Femur (tissue), 1 donor: Measurements from ENCODE around the gene MGAT5.

ENCODE experiments used
- DNase-seq: peaks from one replicate; pipeline ENCODE4 v3.0.0-alpha.2; 2017

Gene MGAT5

GRCh38 chr2:134341476-134341875 is 87.6 kb downstream of the MGAT5 start:
- DNase-seq, result no peak

- no peak for DNase-seq
These were observed 91.3 kb downstream of the MGAT5 start for GRCh38 chr2:134344954-134345697.

- no peak for DNase-seq
These were observed 92.3 kb downstream of the MGAT5 start for GRCh38 chr2:134346141-134346540.

- no peak for DNase-seq
These were observed 93.9 kb downstream of the MGAT5 start for GRCh38 chr2:134347756-134348155.

GRCh38 chr2:134348239-134348638 is 94.4 kb downstream of the MGAT5 start:
- DNase-seq, result no peak

- DNase-seq, result no peak
These were observed 94.9 kb downstream of the MGAT5 start for GRCh38 chr2:134348760-134349159.

- DNase-seq, result no peak
These were observed 97.1 kb downstream of the MGAT5 start for GRCh38 chr2:134351016-134351415.

- no peak for DNase-seq
These were observed 98.0 kb downstream of the MGAT5 start for GRCh38 chr2:134351899-134352298.

GRCh38 chr2:134352844-134353243 is 99.0 kb downstream of the MGAT5 start:
- DNase-seq, result no peak

- no peak for DNase-seq
These were observed 100.7 kb downstream of the MGAT5 start for GRCh38 chr2:134354611-134355010.

GRCh38 chr2:134357814-134358213 is 103.9 kb downstream of the MGAT5 start:
- DNase-seq, result no peak

- DNase-seq, result no peak
These were observed 105.7 kb downstream of the MGAT5 start for GRCh38 chr2:134359367-134360081.

- peak; percentile 67 for DNase-seq
These were observed 107.0 kb downstream of the MGAT5 start for GRCh38 chr2:134360745-134361487.

GRCh38 chr2:134361648-134362047 is 107.8 kb downstream of the MGAT5 start:
- DNase-seq, result no peak

GRCh38 chr2:134362152-134362668 is 108.3 kb downstream of the MGAT5 start:
- DNase-seq, result no peak

GRCh38 chr2:134362740-134363139 is 108.9 kb downstream of the MGAT5 start:
- DNase-seq, result no peak

GRCh38 chr2:134365356-134365755 is 111.5 kb downstream of the MGAT5 start:
- no peak for DNase-seq

- no peak for DNase-seq
These were observed 112.5 kb downstream of the MGAT5 start for GRCh38 chr2:134366359-134366758.

GRCh38 chr2:134367213-134367612 is 113.3 kb downstream of the MGAT5 start:
- DNase-seq, result peak; percentile 79

- DNase-seq, result peak; percentile 60
These were observed 114.3 kb downstream of the MGAT5 start for GRCh38 chr2:134368009-134368817.

GRCh38 chr2:134369220-134369902 is 115.5 kb downstream of the MGAT5 start:
- DNase-seq, result no peak
